HG02943 (cell line): Measurements from ENCODE around the gene C6orf47.

Experiments used
- ATAC-seq: cut with Tn5 transposase; IDR thresholded peaks from one replicate; pipeline ENCODE4 v1.9.1; 2021; ENCODE audit warnings: mild to moderate bottlenecking, low read depth, moderate library complexity; ENCODE audit not compliant: unreplicated experiment

The C6orf47 gene

GRCh38 chr6:31687860-31688693 is 27.5 kb upstream of the C6orf47 start:
- no peak for ATAC-seq

- ATAC-seq = no peak
Measured at GRCh38 chr6:31687321-31687720, 26.7 kb upstream of the C6orf47 start.

GRCh38 chr6:31686483-31686882 is 25.9 kb upstream of the C6orf47 start:
- no peak for ATAC-seq

- no peak for ATAC-seq
Measured at GRCh38 chr6:31683591-31683990, 23.0 kb upstream of the C6orf47 start.

GRCh38 chr6:31681135-31681671 is 20.6 kb upstream of the C6orf47 start:
- no peak for ATAC-seq

- ATAC-seq = no peak
Measured at GRCh38 chr6:31680226-31681134, 19.9 kb upstream of the C6orf47 start, which contains the start of gene LY6G5C. LY6G5C (minus strand) TSS chr6:31681067; CDS start chr6:31680373, 694 bp downstream.

- ATAC-seq = no peak
Measured at GRCh38 chr6:31677955-31678354, 17.4 kb upstream of the C6orf47 start.

GRCh38 chr6:31676904-31677303 is 16.3 kb upstream of the C6orf47 start:
- no peak for ATAC-seq

GRCh38 chr6:31676322-31676903 is 15.8 kb upstream of the C6orf47 start:
- ATAC-seq = no peak

- no peak for ATAC-seq
Measured at GRCh38 chr6:31669676-31670075, 9.1 kb upstream of the C6orf47 start, which contains the start of gene LY6G5B. LY6G5B (plus strand) TSS chr6:31669976; CDS start chr6:31670951, 975 bp downstream.

- no peak for ATAC-seq
Measured at GRCh38 chr6:31666337-31666965, 5.9 kb upstream of the C6orf47 start.

GRCh38 chr6:31665501-31666336 is 5.1 kb upstream of the C6orf47 start, which contains the start of gene CSNK2B:
CSNK2B (plus strand) TSS chr6:31666080; CDS start chr6:31666832, 752 bp downstream.
- peak; percentile 70 for ATAC-seq

GRCh38 chr6:31664790-31665500 is 4.4 kb upstream of the C6orf47 start, which contains the start of gene GPANK1:
GPANK1 (minus strand) TSS chr6:31664997; CDS start chr6:31664478, 519 bp downstream.
- no peak for ATAC-seq

GRCh38 chr6:31663961-31664789 is 3.6 kb upstream of the C6orf47 start:
- no peak for ATAC-seq

- ATAC-seq = no peak
Measured at GRCh38 chr6:31663126-31663960, 2.8 kb upstream of the C6orf47 start.

- no peak for ATAC-seq
Measured at GRCh38 chr6:31662124-31662723, 1.6 kb upstream of the C6orf47 start.
